Upper lobe of left lung (tissue), 4 donors: ENCODE results near the gene ST3GAL5.

Source experiments
- EP300 ChIP-seq, 4 donors: sonication (generic); formaldehyde crosslinking; IDR thresholded peaks; one replicate each; pipeline ENCODE4 v1.5.1; 2017; ENCODE audit warnings: antibody characterized with exemption in 4 of 4, control low read depth in 2 of 4
- POLR2A ChIP-seq, 4 donors: fragments of 450-650 bp; IDR thresholded peaks; one replicate each; pipeline ENCODE4 v1.5.1; 2016 to 2017; ENCODE audit warnings: antibody characterized with exemption in 4 of 4, mild to moderate bottlenecking in 2 of 4
- POLR2AphosphoS5 ChIP-seq, 2 donors: sonication (generic); formaldehyde crosslinking; IDR thresholded peaks; one replicate each; pipeline ENCODE4 v1.5.1; 2017; ENCODE audit warnings: antibody characterized with exemption in 2 of 2
- TF ChIP-seq, protein P1 (sequence below), 6 experiments: fragments of 450-650 bp in 4 of 6; fragments of 200-600 bp in 2 of 6; sonication (generic) in 2 of 6; IDR thresholded peaks; one replicate each; pipeline ENCODE4 v1.5.1; 2016 to 2019; ENCODE audit warnings: antibody characterized with exemption in 6 of 6

DNA sequence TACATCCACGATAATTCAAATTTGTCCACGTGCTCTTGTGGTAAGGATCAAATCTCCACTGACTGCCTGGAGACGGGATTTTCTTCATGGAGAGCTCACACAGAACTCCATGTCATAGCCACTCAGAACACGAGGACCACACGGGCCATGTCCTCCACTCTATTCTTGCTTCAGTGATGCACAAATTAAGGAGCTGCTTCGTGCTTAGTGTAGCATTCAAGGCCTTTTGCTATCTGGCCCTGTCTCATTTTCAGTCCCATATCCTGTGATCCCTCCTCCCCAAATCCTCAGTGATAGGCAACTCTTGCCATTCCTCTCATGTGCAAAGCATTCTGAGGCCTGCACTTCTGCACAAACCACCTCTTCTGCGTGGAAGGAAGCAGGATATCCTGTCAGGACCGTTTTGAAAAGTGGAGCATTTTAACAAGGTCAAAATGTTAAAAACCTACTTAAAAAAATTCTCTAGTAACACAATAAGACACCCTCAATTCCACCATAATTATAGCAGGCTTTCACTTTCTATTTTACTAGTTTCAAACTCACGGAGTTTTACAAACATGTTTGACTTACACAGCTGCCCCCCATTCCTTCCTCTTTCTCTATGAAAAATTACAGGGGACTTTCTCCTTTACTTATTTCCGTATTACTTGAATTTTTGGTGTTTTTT lies 35.2 kb downstream of the ST3GAL5 start:
- TF ChIP-seq POLR2A (IDR thresholded peaks at IDR 0.05) = no peak
- TF ChIP-seq, protein P1, sequence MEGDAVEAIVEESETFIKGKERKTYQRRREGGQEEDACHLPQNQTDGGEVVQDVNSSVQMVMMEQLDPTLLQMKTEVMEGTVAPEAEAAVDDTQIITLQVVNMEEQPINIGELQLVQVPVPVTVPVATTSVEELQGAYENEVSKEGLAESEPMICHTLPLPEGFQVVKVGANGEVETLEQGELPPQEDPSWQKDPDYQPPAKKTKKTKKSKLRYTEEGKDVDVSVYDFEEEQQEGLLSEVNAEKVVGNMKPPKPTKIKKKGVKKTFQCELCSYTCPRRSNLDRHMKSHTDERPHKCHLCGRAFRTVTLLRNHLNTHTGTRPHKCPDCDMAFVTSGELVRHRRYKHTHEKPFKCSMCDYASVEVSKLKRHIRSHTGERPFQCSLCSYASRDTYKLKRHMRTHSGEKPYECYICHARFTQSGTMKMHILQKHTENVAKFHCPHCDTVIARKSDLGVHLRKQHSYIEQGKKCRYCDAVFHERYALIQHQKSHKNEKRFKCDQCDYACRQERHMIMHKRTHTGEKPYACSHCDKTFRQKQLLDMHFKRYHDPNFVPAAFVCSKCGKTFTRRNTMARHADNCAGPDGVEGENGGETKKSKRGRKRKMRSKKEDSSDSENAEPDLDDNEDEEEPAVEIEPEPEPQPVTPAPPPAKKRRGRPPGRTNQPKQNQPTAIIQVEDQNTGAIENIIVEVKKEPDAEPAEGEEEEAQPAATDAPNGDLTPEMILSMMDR (IDR thresholded peaks at IDR 0.05) = no peak
- no peak for TF ChIP-seq POLR2AphosphoS5 (IDR thresholded peaks at IDR 0.05)
- TF ChIP-seq EP300 (IDR thresholded peaks at IDR 0.05) = no peak
